HG03039 (cell line): Measurements from ENCODE around the gene TFCP2.
"Not testable (repeated sequence)": the region's sequence is repeated elsewhere in the genome, so short reads cannot be mapped to it uniquely, and the experiment has no call there.

Experiments
- ATAC-seq: cut with Tn5 transposase; IDR thresholded peaks from one replicate; pipeline ENCODE4 v1.9.1; 2021; ENCODE audit warnings: mild to moderate bottlenecking, moderate library complexity; ENCODE audit not compliant: unreplicated experiment

Gene TFCP2

GRCh38 chr12:51086933-51087332 is 86.0 kb downstream of the TFCP2 start:
- no peak for ATAC-seq

- ATAC-seq = no peak
Observed at GRCh38 chr12:51085757-51086156, 87.2 kb downstream of the TFCP2 start.

DNA sequence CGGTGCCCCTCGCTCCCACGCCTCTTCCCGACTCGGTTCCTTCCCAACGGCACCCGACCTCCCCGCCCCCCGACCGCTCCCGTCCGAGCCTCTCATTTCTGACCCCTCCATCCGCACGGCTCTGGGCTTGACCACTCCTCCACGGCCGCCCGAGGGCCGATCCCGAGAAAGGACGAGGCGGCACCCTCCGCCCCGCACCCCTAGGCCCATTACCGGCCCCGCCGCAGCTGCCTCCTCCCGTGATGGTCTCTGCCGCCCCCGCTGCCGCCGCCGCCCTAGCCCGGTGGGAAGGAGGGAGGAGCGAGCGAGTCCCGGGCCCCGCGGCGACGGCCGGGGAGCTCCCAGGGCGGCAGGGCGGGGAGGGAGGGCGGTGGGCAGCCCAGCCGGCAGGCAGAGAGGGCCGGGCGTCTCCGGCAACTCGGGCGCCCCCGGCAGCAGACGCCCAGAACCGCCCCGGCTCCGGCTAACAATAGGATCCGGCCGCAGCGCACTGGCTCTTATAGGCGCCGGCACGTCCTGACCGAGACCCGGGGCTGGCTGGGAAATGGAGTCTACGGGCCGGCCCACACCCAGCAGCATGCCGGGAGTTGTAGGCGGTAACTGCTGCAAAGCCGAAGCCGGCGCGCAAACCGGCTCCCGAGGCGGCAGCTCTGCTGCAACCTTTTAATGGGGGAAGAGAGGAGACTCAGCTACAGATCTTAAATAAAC is 89.7 kb downstream of the TFCP2 start, which contains the start of gene CSRNP2:
Gene CSRNP2 (minus strand): TSS at position 471 of the 708 bp plus-strand sequence. CDS start 7,035 bp downstream, outside the sequence.
- peak; percentile 94 for ATAC-seq

DNA sequence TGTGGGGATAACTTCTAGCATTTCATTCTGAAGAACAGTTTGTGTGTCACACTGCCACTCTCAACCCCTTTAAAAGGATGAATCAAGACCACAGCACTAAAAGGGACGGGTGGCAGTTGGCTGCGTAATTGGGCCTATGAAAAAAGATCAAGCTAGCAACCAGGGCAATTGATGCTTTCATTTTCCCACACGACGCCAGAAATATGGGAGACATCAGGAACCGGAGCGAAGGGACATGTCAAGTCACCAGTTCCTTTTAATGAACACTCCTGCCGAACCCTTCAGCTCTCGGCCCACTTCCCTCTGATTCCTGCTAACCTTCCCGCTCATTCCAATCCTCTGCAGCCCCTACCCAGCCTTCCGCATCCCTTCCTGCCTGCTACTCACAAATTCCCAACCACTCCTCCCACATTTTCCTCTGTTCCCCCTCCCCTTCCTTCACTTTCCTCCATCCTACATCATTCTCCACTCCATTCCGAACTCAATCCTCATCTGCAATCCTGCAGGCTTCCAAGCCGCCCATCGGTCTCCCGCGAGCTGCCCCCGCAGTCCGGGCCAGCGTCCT is 90.3 kb downstream of the TFCP2 start:
- no peak for ATAC-seq

- no peak for ATAC-seq
Observed at GRCh38 chr12:51081421-51081820, 91.5 kb downstream of the TFCP2 start.

GRCh38 chr12:51080136-51080535 is 92.8 kb downstream of the TFCP2 start:
- no peak for ATAC-seq

DNA sequence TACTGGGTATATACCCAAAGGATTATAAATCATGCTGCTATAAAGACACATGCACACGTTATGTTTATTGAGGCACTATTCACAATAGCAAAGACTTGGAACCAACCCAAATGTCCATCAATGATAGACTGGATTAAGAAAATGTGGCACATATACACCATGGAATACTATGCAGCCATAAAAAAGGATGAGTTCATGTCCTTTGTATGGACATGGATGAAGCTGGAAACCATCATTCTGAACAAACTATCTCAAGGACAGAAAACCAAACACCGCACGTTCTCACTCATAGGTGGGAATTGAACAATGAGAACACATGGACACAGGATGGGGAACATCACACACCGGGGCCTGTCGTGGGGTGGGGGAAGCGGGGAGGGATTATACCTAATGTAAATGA is 94.1 kb downstream of the TFCP2 start:
- ATAC-seq = not testable (repeated sequence)

DNA sequence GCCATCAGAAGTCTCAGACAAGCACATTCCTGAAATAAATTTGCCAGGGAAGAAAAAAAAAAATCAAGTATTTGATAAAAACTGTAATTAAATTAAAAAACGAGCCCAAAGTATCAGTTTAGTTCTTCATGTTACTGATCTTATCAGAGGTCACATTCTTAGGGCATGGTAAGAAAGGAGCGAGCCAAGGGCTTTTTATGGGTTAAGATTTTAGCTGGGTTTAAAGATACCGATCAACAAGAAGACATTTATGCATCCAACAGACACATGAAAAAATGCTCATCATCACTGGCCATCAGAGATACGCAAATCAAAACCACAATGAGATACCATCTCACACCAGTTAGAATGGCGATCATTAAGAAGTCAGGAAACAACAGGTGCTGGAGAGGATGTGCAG is 94.6 kb downstream of the TFCP2 start:
- not testable (repeated sequence) for ATAC-seq

GRCh38 chr12:51077930-51078329 is 95.0 kb downstream of the TFCP2 start:
- no peak for ATAC-seq

- no peak for ATAC-seq
Observed at GRCh38 chr12:51076236-51076930, 96.6 kb downstream of the TFCP2 start.

DNA sequence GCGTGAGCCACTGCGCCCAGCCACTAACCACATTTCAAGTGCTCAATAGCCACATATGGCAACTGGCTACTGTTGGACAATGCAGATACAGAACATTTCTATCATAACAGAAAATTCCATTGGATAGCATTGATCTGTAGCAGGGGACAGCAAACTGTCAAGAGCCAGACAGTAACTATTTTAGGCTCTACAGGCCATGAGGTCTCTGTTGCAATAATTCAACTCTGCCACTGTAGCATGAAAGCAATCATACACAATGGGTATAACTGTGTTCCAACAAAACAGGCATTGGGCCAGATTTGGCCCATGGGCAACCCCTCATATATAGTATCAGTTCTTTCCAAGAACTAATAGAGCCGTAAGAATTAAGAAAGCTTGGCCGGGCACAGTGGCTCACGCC is 97.5 kb downstream of the TFCP2 start:
- ATAC-seq = no peak

GRCh38 chr12:51071663-51072062 is 101.3 kb downstream of the TFCP2 start:
- ATAC-seq = no peak

GRCh38 chr12:51070004-51070403 is 102.9 kb downstream of the TFCP2 start:
- no peak for ATAC-seq

GRCh38 chr12:51067771-51068170 is 105.2 kb downstream of the TFCP2 start:
- no peak for ATAC-seq

DNA sequence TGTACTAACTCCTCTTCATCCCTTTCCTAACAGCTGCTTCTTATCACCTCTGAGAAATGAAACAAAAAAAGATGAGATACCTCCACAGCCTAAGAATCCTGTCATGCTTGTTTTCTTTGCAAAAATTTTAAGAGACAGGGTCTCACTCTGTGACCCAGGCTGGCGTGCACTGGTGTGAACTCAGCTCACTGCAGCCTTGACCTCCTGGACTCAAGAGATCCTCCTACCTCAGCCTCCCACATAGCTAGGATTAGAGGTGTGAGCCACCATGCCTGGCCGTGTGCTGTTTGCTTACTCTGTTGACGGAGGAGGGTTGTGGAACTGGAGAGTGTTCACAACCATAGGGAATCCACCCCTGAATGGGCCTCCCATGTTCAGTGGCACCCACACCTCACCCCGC is 105.7 kb downstream of the TFCP2 start:
- ATAC-seq = no peak

GRCh38 chr12:51065530-51065929 is 107.4 kb downstream of the TFCP2 start:
- no peak for ATAC-seq

DNA sequence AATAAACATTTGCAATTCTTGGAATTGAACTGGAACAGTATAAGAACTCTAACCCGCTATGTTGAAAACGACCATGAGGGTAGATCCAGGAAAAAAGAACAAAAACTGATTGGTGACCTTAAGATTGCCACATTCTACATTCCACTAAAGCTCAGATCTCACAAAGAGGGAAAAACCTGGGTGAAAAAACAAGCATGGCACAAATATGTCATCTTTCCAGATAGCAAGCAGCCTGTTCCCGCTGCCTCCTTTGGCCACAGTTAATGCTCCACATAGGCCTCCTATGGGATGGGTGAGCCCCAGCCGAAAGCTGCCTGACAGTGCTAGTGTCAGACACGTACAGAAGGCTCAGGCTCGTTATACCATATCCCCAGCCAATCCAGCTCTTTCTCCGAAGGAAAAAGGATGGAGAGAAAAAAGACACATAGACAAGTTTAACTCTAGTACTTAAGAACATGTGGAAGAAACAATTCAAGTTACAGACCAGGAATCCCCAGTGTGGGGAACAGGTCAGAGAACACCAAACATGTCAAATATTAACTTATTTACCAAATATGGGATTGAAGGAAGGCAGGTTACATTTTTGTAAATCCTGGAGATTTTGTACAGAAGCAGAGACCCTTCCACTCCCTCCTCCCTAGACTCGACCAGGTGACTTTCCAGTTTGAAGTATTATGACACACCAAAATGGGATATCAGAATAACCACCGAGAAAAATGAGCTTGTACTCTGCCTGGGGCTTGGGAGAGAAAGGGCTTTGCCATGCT is 110.1 kb downstream of the TFCP2 start:
- no peak for ATAC-seq

- no peak for ATAC-seq
Observed at GRCh38 chr12:51059086-51059485, 113.8 kb downstream of the TFCP2 start.

DNA sequence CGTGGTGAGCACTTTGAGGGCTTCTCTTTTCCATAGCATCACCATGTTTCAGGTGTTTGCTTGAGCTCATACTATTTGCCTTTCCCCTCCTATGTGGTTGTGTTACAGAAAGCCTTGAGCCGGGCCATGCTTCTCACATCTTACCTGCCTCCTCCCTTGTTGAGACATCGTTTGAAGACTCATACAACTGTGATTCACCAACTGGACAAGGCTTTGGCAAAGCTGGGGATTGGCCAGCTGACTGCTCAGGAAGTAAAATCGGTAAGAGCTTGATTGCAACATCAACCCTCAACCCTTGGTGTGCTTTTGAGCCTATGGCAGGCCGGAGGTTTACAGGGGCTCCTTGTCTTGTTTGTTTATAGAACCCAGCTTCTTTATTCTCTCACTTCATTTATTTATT is 116.7 kb downstream of the TFCP2 start:
- no peak for ATAC-seq

DNA sequence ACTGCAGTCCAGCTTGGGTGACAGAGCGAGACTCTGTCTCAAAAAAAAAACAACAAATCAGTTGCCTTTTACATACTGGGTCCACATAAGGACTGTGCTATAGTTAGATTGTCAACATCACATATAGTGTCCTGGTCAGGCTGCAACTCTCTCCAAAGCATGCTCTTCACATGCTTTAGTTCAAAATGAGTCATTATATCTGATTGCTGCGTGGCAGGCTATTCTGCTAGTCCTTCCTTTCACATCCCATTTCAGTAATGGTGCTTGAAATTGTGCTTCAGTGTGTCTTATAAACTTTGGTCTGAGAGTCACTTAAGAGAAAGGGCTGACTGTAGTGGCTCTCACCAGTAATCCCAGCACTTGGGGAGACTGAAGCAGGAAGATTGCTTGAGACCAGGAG is 117.9 kb downstream of the TFCP2 start:
- ATAC-seq = no peak

GRCh38 chr12:51051787-51052186 is 121.1 kb downstream of the TFCP2 start:
- ATAC-seq = no peak
